Measurements from ENCODE around the gene PNP.

PNP gene

GRCh38 chr14:20455355-20456300, 13.6 kb upstream of the PNP start:
- DNase-seq, result peak; percentile 83

DNA sequence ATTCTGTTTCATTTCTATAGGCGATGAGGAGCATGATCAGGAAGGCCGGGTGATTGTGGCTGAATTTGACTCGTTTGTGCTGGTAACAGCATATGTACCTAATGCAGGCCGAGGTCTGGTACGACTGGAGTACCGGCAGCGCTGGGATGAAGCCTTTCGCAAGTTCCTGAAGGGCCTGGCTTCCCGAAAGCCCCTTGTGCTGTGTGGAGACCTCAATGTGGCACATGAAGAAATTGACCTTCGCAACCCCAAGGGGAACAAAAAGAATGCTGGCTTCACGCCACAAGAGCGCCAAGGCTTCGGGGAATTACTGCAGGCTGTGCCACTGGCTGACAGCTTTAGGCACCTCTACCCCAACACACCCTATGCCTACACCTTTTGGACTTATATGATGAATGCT, 12.2 kb upstream of the PNP start:
- DNase-seq, result no peak

DNA sequence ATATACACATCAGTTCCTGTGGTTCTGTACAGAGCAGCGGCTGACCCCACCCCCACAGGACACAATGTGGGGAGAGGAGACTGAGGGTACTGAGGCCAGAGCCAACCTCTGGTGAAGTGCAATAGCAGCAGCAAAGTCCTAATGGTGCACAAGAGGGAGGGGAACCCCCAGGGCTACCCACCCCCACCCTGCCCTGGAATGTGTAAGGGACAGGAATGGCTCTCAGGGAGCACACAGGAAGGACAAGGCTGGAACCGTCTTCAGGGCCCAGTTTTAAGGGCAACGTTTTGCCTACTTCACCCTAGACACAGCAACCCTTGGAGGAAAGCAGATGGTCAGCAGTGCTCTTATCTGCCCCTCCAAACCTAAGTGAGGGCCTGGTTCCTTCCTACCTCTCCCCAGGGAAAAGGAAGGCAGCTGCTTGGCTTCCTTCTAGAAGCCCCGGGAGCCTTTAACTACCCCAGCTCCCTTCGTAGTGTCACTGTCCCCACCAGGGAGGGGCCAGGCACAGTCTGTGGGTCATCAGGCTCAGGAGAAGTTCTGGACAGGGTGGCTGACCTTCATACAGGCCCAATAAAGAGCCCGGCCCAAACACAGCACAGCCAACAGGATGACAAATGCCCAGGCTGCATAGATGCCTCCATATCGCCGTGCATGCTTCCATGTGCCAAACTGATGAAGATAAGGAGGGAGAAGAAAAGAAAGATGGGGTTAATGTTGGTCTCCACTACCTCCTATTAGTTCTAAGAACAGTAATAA, 11.0 kb upstream of the PNP start:
- DNase-seq, result no peak

- DNase-seq, result peak; percentile 40
Measured at GRCh38 chr14:20460458-20461224, 8.6 kb upstream of the PNP start.

- peak; percentile 99 for DNase-seq
Measured at GRCh38 chr14:20461225-20462141, 7.7 kb upstream of the PNP start, which contains the start of gene PIP4P1. Gene PIP4P1 (minus strand): TSS chr14:20461434. CDS start chr14:20461325, 109 bp downstream.

- no peak for DNase-seq
Measured at GRCh38 chr14:20468764-20469241, 403 bp upstream of the PNP start.

DNA sequence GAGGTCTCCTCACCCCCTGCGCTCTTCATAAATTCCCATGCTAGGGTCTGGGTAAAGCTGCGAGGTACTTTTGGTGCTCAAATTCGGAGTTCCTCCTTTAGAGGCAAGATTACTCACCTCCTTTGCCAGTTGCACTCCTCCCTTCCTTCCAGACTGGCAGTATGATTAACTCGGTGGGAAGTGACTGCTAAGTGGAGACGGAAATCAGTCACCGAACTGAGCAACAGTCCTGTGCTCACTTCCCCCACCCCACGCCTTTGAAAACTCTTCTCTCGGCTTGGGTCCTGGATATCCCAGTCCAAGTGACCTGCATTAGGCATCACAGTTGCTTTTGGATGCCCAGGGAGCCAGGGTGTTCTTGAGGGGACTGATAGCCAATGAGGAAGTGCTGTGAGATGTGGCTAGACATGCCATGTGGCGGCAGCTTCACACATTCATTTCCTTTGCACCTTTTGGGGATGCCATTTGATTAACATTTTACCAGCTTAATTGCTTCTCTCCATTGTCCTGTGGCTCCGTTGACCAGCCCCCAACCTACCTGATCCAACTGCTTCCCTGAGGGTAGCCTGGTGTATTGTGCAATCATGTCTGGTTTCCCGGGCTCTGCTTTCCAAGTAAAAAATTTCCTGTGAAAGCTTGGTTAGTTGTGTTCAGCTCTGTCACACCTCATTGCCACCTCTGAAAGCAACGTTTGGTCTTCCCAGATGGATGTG, 840 bp downstream of the PNP start:
- DNase-seq, result peak; percentile 87

- peak; percentile 23 for DNase-seq
Measured at GRCh38 chr14:20470603-20470901, 1.3 kb downstream of the PNP start.

DNA sequence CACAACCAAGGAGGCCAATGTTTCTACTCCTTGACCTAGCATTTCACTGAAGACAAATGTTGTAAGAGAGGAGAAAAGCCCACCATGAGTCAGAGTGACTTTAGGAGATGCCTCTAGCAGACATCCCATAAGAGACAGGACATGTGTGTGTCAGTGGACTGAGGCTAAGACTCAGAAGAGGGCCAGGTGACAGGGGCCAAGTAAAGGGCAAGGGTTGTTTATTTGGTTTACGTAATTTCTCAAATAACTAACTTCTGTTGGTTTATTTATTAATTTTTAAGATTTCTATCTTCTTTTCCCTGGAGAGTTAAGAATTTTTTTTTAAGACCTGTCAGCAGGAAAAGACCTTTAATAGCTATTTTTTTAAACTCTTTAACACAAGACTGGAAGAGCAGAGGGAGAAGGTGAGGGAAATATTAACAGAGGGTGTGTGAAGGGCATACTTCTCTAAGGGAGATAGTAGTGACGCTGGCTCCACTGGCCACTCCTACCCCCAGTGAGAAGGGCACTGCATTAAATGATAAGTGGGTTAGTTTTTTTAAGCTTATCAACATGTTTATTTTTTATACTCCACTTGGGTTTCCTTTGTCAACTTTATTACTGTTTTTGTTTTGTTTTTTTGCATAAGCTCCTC, 3.4 kb downstream of the PNP start:
- DNase-seq, result no peak

DNA sequence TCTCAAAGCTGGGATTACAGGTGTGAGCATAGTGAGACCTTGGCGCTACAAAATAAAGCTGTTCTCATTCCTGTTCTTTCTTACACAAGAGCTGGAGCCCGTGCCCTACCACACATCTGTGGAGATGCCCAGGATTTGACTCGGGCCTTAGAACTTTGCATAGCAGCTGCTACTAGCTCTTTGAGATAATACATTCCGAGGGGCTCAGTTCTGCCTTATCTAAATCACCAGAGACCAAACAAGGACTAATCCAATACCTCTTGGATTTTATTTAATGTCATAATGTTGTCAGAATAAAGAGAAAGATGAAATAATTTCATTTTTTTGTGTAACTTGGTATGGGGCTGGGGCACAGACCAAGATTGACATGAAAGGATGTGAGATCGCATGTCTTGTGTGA, 7.6 kb downstream of the PNP start:
- DNase-seq, result no peak

DNA sequence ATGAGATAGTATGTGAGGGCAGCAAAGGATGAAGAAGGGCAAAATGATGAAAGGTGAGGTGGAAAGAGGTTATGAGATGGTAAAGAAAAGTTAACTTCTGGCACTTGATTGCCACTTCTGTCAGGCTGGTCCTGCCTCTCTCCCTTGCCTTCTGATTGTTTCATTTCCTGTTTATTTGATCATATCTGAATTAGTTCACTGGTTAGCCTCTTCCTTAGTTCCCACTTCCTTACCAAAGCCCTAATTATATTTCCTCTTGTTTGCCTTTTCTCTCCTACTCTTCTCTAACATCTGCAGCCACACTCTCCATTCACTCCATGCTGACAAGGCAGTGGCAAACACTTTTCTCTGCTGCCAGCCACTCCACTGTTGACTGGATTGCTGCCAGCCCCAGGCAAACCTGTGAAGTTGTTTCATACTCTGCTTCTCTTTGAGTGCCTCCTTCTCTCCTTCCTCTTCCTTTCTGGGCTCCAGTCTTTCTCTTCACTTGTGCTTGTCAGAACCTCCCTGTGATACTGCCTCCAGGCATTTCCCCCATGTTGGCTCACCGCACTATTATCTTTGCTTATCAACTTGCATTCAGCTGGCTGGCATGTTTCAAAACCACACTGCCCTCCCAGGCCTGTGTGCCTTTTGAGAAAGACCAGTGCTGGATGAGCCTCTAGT, 8.1 kb downstream of the PNP start:
- DNase-seq, result peak; percentile 43

GRCh38 chr14:20478894-20479293, 9.7 kb downstream of the PNP start:
- no peak for DNase-seq

DNA sequence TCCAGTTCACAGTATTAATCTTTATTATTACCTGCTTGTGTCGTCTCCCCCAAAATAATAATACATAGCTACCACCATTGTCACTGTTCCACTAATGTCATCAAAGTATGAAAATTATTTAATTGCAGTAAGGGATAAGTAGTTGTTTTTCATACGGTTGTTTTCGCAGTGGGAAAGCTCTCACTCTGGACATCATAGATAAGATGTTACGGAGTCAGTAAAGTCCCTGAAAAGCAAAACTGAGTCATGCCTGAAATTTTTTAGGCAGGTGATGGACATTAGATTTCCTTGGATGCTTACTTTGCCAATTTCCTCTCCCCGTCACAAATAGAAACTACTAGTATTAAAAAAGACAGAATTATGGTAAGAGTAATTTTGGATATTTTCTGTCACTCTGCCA, 13.2 kb downstream of the PNP start:
- DNase-seq, result no peak

DNA sequence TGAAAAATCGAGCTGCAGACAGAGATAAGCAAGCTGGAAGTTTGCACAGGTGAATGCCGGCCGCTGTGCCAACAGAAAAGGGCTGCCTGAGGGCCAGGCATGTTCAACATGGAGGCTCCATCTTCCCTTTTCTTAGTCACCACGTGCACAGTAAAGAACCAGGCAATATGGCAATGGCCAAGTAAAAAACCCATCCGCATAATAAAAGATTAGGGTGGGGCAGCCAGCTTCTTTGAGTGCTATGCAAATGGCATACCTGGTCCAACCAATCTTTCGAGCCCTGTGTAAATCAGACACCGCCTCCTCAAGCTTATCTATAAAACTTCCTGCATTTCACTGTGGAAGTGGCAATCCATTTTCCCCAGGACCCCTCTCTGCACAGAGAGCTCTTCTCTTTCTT, 16.7 kb downstream of the PNP start:
- no peak for DNase-seq

- no peak for DNase-seq
Measured at GRCh38 chr14:20486684-20487395, 17.6 kb downstream of the PNP start.

- no peak for DNase-seq
Measured at GRCh38 chr14:20487396-20487725, 18.2 kb downstream of the PNP start.

DNA sequence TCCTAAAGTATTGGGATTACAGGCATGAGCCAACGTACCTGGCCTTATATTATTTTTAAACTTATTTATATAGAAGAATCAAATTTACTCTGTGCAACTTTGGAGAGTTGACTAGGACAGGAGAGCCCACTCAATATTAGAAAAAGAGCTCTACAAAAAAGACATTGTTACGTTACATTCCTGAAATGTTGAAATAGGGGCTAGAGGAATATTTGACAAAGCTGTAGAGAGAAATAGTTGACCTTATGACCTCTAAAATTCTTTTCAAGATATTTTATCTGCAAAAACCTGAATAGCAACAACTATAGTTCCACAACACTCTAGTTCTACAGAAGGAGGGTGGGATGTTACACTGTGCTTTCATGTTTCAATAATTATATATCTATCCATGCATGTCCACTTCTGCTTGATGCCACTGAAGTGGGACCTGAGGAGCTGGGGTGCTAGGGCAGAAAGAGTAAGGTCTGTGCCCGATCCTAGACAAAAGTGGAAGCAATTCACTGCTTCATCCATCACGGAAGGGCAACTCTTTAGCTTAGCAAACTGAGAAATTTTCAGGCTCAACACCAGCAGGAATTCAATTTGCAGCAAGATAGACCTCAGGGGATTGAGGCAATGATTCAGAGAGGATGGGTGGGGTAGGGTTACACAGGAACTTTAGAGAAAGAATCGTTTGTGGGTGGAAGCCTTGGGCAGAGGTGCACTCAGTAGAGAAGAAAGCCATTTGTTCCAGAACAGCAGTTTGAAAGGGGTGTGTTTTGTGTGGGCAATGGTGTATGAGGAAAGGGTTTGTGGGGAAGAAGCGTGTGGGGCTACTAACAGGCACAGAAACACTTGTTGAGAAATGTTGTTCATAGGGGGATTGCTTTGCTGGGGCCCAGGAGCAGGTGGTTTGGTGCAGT, 20.1 kb downstream of the PNP start:
- no peak for DNase-seq

- no peak for DNase-seq
Measured at GRCh38 chr14:20490563-20490962, 21.4 kb downstream of the PNP start.

- no peak for DNase-seq
Measured at GRCh38 chr14:20492486-20492885, 23.3 kb downstream of the PNP start.

Data from activated CD4-positive, alpha-beta T cell treated with anti-CD3 and anti-CD28 coated beads, Interleukin-2, Interleukin-6, amounts not matched to agents 100 ng/mL and 50 ng/mL, durations not matched to agents 16 hours and 8 hours (primary cell).